ENCODE measurements around the gene UBL4B.

UBL4B gene

GRCh38 chr1:110135246-110135645 lies 23.0 kb downstream of the UBL4B start:
- H3F3A ChIP-seq (ENCODE audit: insufficient read depth), result no peaks in the 10 kb centered on the region
- no peaks in the 10 kb centered on the region for H3K9me2 ChIP-seq (replicated peaks; ENCODE audit: insufficient read depth, low read length)
- H3K4me2 ChIP-seq (ENCODE audit: low read depth, low read length, poor library complexity, severe bottlenecking), result no peak overlapping the region
- no peaks in the 10 kb centered on the region for H3K36me3 ChIP-seq (ENCODE audit: low read length)
- no peak overlapping the region for H3K4me3 ChIP-seq (ENCODE audit: insufficient read depth, low read length, poor library complexity, severe bottlenecking)
- H4K20me1 ChIP-seq (ENCODE audit: low read depth, low read length), result no peaks in the 10 kb centered on the region
- H3K27ac ChIP-seq (ENCODE audit: low read depth, low read length), result no peak overlapping the region
- no peak overlapping the region for H3K9ac ChIP-seq (ENCODE audit: low read length)
- TF ChIP-seq EZH2phosphoT487 (conservative IDR thresholded peaks at IDR 0.05; ENCODE audit: low read length), result no peak
- no peak for TF ChIP-seq CTCF (IDR thresholded peaks at IDR 0.05; ENCODE audit: insufficient read depth, low read length, poor library complexity, severe bottlenecking)
- H3K79me2 ChIP-seq (ENCODE audit: insufficient read depth, low read length), result no peaks in the 10 kb centered on the region
- H2AFZ ChIP-seq (ENCODE audit: low read depth, low read length, severe bottlenecking), result no peak overlapping the region
- H3K9me3 ChIP-seq (ENCODE audit: insufficient read depth, low read length), result no peaks in the 10 kb centered on the region
- H3K27me3 ChIP-seq (ENCODE audit: low read length), result 0 out of 2 replicates have a peak, but pooled peaks cover 3% of the 10 kb centered on the region

GRCh38 chr1:110135666-110136065 lies 23.4 kb downstream of the UBL4B start:
- Histone ChIP-seq H2AFZ (ENCODE audit: low read depth, low read length, severe bottlenecking) (no peak overlapping the region), H3K27ac (ENCODE audit: low read depth, low read length) (no peak overlapping the region), H3K36me3 (ENCODE audit: low read length) (no peaks in the 10 kb centered on the region), H3K9me2 (replicated peaks; ENCODE audit: insufficient read depth, low read length) (no peaks in the 10 kb centered on the region), H3K9me3 (ENCODE audit: insufficient read depth, low read length) (no peaks in the 10 kb centered on the region), H3K4me2 (ENCODE audit: low read depth, low read length, poor library complexity, severe bottlenecking) (no peak overlapping the region), H3K27me3 (ENCODE audit: low read length) (0 out of 2 replicates have a peak, but pooled peaks cover 3% of the 10 kb centered on the region), H3K9ac (ENCODE audit: low read length) (no peak overlapping the region), H3F3A (ENCODE audit: insufficient read depth) (no peaks in the 10 kb centered on the region), H3K79me2 (ENCODE audit: insufficient read depth, low read length) (no peaks in the 10 kb centered on the region), H3K4me3 (ENCODE audit: insufficient read depth, low read length, poor library complexity, severe bottlenecking) (no peak overlapping the region), H4K20me1 (ENCODE audit: low read depth, low read length) (no peaks in the 10 kb centered on the region)
- TF ChIP-seq EZH2phosphoT487 (conservative IDR thresholded peaks at IDR 0.05; ENCODE audit: low read length) (no peak), CTCF (IDR thresholded peaks at IDR 0.05; ENCODE audit: insufficient read depth, low read length, poor library complexity, severe bottlenecking) (no peak)

GRCh38 chr1:110136911-110137310 lies 24.7 kb downstream of the UBL4B start:
- 0 out of 2 replicates have a peak, but pooled peaks cover 3% of the 10 kb centered on the region for H3K27me3 ChIP-seq (ENCODE audit: low read length)
- no peaks in the 10 kb centered on the region for H3K36me3 ChIP-seq (ENCODE audit: low read length)
- H2AFZ ChIP-seq (ENCODE audit: low read depth, low read length, severe bottlenecking), result no peak overlapping the region
- H3K4me3 ChIP-seq (ENCODE audit: insufficient read depth, low read length, poor library complexity, severe bottlenecking), result no peak overlapping the region
- no peak overlapping the region for H3K4me2 ChIP-seq (ENCODE audit: low read depth, low read length, poor library complexity, severe bottlenecking)
- H3K9me3 ChIP-seq (ENCODE audit: insufficient read depth, low read length), result no peaks in the 10 kb centered on the region
- H3F3A ChIP-seq (ENCODE audit: insufficient read depth), result no peaks in the 10 kb centered on the region
- H3K9ac ChIP-seq (ENCODE audit: low read length), result no peak overlapping the region
- no peaks in the 10 kb centered on the region for H4K20me1 ChIP-seq (ENCODE audit: low read depth, low read length)
- H3K27ac ChIP-seq (ENCODE audit: low read depth, low read length), result no peak overlapping the region
- no peak for TF ChIP-seq CTCF (IDR thresholded peaks at IDR 0.05; ENCODE audit: insufficient read depth, low read length, poor library complexity, severe bottlenecking)
- TF ChIP-seq EZH2phosphoT487 (conservative IDR thresholded peaks at IDR 0.05; ENCODE audit: low read length), result no peak
- no peaks in the 10 kb centered on the region for H3K9me2 ChIP-seq (replicated peaks; ENCODE audit: insufficient read depth, low read length)
- H3K79me2 ChIP-seq (ENCODE audit: insufficient read depth, low read length), result no peaks in the 10 kb centered on the region

All from SU-DHL-6 (cell line).